Hepatocyte (in vitro differentiated cells): ENCODE results near the gene CCDC66. TPM values are rescaled to one million over a fixed set of nuclear protein-coding genes. Genes with fewer than 3 reads are reported as not detected.

Source experiments
- DNase-seq: peaks from one replicate; pipeline ENCODE4 v3.0.0-alpha.2; 2016; ENCODE audit warnings: low spot score
- H2AFZ ChIP-seq: fragments of 200-600 bp; sonication (generic); 2 replicates; pipeline ENCODE4 v1.6.0; 2016; ENCODE audit warnings: antibody characterized with exemption, mild to moderate bottlenecking
- H3K27ac ChIP-seq: fragments of 200-600 bp; sonication (generic); 2 replicates; pipeline ENCODE4 v1.5.1; 2016; ENCODE audit warnings: mild to moderate bottlenecking
- H3K27me3 ChIP-seq: fragments of 200-600 bp; sonication (generic); 2 replicates; pipeline ENCODE4 v1.6.1; 2016
- H3K36me3 ChIP-seq: fragments of 200-600 bp; sonication (generic); replicated peaks from 2 replicates; pipeline ENCODE4 v1.5.1; 2016; ENCODE audit warnings: low read depth; ENCODE audit not compliant: insufficient read depth
- H3K4me1 ChIP-seq: fragments of 200-600 bp; sonication (generic); 2 replicates; pipeline ENCODE4 v1.5.1; 2016; ENCODE audit warnings: mild to moderate bottlenecking, moderate library complexity; ENCODE audit not compliant: insufficient read depth
- H3K4me2 ChIP-seq: fragments of 200-600 bp; sonication (generic); 2 replicates; pipeline ENCODE4 v1.6.0; 2016
- H3K4me3 ChIP-seq: fragments of 200-600 bp; sonication (generic); 2 replicates; pipeline ENCODE4 v1.5.1; 2016; ENCODE audit warnings: mild to moderate bottlenecking
- H3K79me2 ChIP-seq: fragments of 200-600 bp; sonication (generic); 2 replicates; pipeline ENCODE4 v1.6.0; 2017; ENCODE audit warnings: mild to moderate bottlenecking
- H3K9me2 ChIP-seq: fragments of 200-600 bp; sonication (generic); replicated peaks from 2 replicates; pipeline ENCODE4 v1.6.0; 2017; ENCODE audit warnings: mild to moderate bottlenecking; ENCODE audit not compliant: insufficient read depth
- H3K9me3 ChIP-seq: fragments of 200-600 bp; sonication (generic); 2 replicates; pipeline ENCODE4 v1.5.1; 2016; ENCODE audit warnings: low read depth, mild to moderate bottlenecking
- H4K20me1 ChIP-seq: fragments of 200-600 bp; sonication (generic); 2 replicates; pipeline ENCODE4 v1.6.0; 2016; ENCODE audit warnings: mild to moderate bottlenecking; ENCODE audit not compliant: insufficient read depth, poor library complexity, severe bottlenecking
- CTCF ChIP-seq: fragments of 200-600 bp; sonication (generic); IDR thresholded peaks from 2 replicates; pipeline ENCODE4 v1.5.1; 2016; ENCODE audit warnings: antibody characterized with exemption, mild to moderate bottlenecking; ENCODE audit not compliant: poor library complexity
- EZH2 ChIP-seq: fragments of 200-600 bp; sonication (generic); IDR thresholded peaks from 2 replicates; pipeline ENCODE4 v1.6.1; 2016; ENCODE audit warnings: antibody characterized with exemption, mild to moderate bottlenecking, borderline replicate concordance
- EZH2phosphoT487 ChIP-seq: fragments of 200-600 bp; sonication (generic); IDR thresholded peaks from one replicate; pipeline ENCODE4 v1.6.1; 2018; ENCODE audit warnings: antibody characterized with exemption, mild to moderate bottlenecking, low read depth, moderate library complexity; ENCODE audit not compliant: unreplicated experiment, severe bottlenecking
- WGBS: methylation state at CpG from one replicate; pipeline ENCODE4 v1.1.6; 2016; ENCODE audit warnings: low lambda C conversion rate; ENCODE audit errors: missing lambda C conversion rate; 5-methylcytosine and 5-hydroxymethylcytosine counted together
- polyA plus RNA-seq: library from polyadenylated mRNA; unstranded; fragments of >200 nt; fragmentation: Nextera tagmentation; extraction: Ambion mirVana; gene quantifications from 2 replicates; pipeline ENCODE4 v1.2.1, GENCODE V29; 2016
- total RNA-seq: library from RNA; depleted of rRNA; stranded (reverse); fragments of >200 nt; gene quantifications from 2 replicates; pipeline ENCODE4 v1.2.3, GENCODE V29; 2014

Gene CCDC66
- total and polyA plus RNA-seq, 2 experiments from 2014 or later: 12.8 to 25.7 TPM

- Histone ChIP-seq H3K36me3 (peaks cover 4% of the 10 kb centered on the region), H3K27me3 (no peaks in the 10 kb centered on the region), H3K4me1 (no peaks in the 10 kb centered on the region), H4K20me1 (no peaks in the 10 kb centered on the region), H3K4me3 (no peak overlapping the region), H3K9me3 (no peaks in the 10 kb centered on the region), H3K79me2 (peaks cover 2% of the 10 kb centered on the region), H2AFZ (no peak overlapping the region), H3K27ac (no peak overlapping the region), H3K9me2 (no peaks in the 10 kb centered on the region), H3K4me2 (no peak overlapping the region)
- DNase-seq: no peak
- WGBS: 93% methylated on average over 3 of the region's 8 CpGs
- TF ChIP-seq EZH2phosphoT487 (no peak), EZH2 (no peak), CTCF (no peak)
Measured at GRCh38 chr3:56611364-56611763, 54.4 kb downstream of the CCDC66 start.

GRCh38 chr3:56612146-56612545 is 55.2 kb downstream of the CCDC66 start:
- H3K79me2 ChIP-seq: peaks cover 2% of the 10 kb centered on the region
- 96% methylated on average over 6 of the region's 6 CpGs for WGBS
- H3K27ac ChIP-seq: no peak overlapping the region
- no peak overlapping the region for H3K4me2 ChIP-seq
- H3K9me3 ChIP-seq: no peaks in the 10 kb centered on the region
- no peaks in the 10 kb centered on the region for H3K9me2 ChIP-seq
- no peaks in the 10 kb centered on the region for H3K4me1 ChIP-seq
- TF ChIP-seq EZH2: no peak
- TF ChIP-seq CTCF: no peak
- TF ChIP-seq EZH2phosphoT487: no peak
- H3K27me3 ChIP-seq: no peaks in the 10 kb centered on the region
- H2AFZ ChIP-seq: no peak overlapping the region
- DNase-seq: no peak
- H4K20me1 ChIP-seq: no peaks in the 10 kb centered on the region
- H3K4me3 ChIP-seq: no peak overlapping the region
- no peaks in the 10 kb centered on the region for H3K36me3 ChIP-seq

- no peak for TF ChIP-seq EZH2phosphoT487
- TF ChIP-seq EZH2: no peak
- no peak for TF ChIP-seq CTCF
- H3K27me3 ChIP-seq: no peaks in the 10 kb centered on the region
- DNase-seq: no peak
- H3K4me1 ChIP-seq: no peaks in the 10 kb centered on the region
- peaks cover 2% of the 10 kb centered on the region for H3K79me2 ChIP-seq
- H3K4me2 ChIP-seq: no peak overlapping the region
- no peaks in the 10 kb centered on the region for H3K9me3 ChIP-seq
- no peaks in the 10 kb centered on the region for H3K36me3 ChIP-seq
- no peaks in the 10 kb centered on the region for H3K9me2 ChIP-seq
- WGBS: 100% methylated on average over 1 of the region's 1 CpG
- no peak overlapping the region for H3K4me3 ChIP-seq
- H3K27ac ChIP-seq: no peak overlapping the region
- no peak overlapping the region for H2AFZ ChIP-seq
- H4K20me1 ChIP-seq: no peaks in the 10 kb centered on the region
Measured at GRCh38 chr3:56613016-56613415, 56.0 kb downstream of the CCDC66 start.

- H3K27me3 ChIP-seq: no peaks in the 10 kb centered on the region
- TF ChIP-seq CTCF (no peak), EZH2 (no peak), EZH2phosphoT487 (no peak)
- 95% methylated on average over 2 of the region's 2 CpGs for WGBS
- H3K9me3 ChIP-seq: no peaks in the 10 kb centered on the region
- no peaks in the 10 kb centered on the region for H4K20me1 ChIP-seq
- H3K4me2 ChIP-seq: no peak overlapping the region
- H3K79me2 ChIP-seq: no peaks in the 10 kb centered on the region
- no peak overlapping the region for H3K4me3 ChIP-seq
- H3K36me3 ChIP-seq: peaks cover 3% of the 10 kb centered on the region
- H3K9me2 ChIP-seq: no peaks in the 10 kb centered on the region
- H2AFZ ChIP-seq: no peak overlapping the region
- no peaks in the 10 kb centered on the region for H3K4me1 ChIP-seq
- no peak overlapping the region for H3K27ac ChIP-seq
- no peak for DNase-seq
Measured at GRCh38 chr3:56616478-56617006, 59.6 kb downstream of the CCDC66 start.
